HEK293T (cell line): ENCODE results near the gene UBE2R2.

ENCODE experiments used
- FOXK2 ChIP-seq: fragments of 450-650 bp; IDR thresholded peaks from 2 replicates; pipeline ENCODE4 v1.6.1; 2016; ENCODE audit warnings: mild to moderate bottlenecking
- L3MBTL2 ChIP-seq: fragments of 450-650 bp; conservative IDR thresholded peaks from 2 replicates; pipeline ENCODE4 v1.6.1; 2016; ENCODE audit warnings: mild to moderate bottlenecking
- NFRKB ChIP-seq: fragments of 450-650 bp; IDR thresholded peaks from 2 replicates; pipeline ENCODE4 v1.6.1; 2016; ENCODE audit warnings: mild to moderate bottlenecking, moderate library complexity
- TARDBP ChIP-seq: fragments of 450-650 bp; IDR thresholded peaks from 2 replicates; pipeline ENCODE4 v1.6.1; 2016

DNA sequence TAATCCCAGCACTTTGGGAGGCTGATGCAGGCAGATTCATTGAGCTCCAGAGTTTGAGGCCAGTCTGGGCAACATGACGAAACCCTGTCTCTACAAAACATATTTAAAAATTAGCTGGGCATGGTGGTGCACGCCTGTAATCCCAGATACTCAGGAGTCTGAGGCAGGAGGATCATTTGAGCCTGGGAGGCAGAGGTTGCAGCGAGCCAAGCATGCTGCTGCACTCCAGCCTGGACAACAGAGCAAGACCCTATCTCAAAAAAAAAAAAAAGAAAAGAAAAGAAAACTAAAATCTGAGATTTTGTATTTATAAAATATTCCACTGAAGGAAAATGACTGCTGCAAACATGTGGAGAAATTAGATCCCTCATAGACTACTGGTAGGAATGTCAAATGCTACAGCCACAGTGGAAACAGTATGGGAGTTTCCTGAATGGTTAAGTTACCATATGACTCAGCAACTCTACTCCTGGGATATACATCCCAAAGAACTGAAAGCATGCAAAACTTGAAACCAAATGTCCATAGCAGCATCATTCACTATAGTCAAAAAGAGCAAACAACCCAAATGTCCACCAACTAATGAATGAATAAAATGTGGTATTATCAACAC lies 125.6 kb downstream of the UBE2R2 start:
- TF ChIP-seq FOXK2 = no peak
- no peak for TF ChIP-seq TARDBP
- no peak for TF ChIP-seq L3MBTL2
- no peak for TF ChIP-seq NFRKB
